Measurements from ENCODE around the gene PIK3CD. TPM values are rescaled to one million over a fixed set of nuclear protein-coding genes. Genes with fewer than 3 reads are reported as not detected.
"Not testable (repeated sequence)": the region's sequence is repeated elsewhere in the genome, so short reads cannot be mapped to it uniquely, and the experiment has no call there.

The PIK3CD gene
- total RNA-seq, 2 donors from 2014 or later = 1.6 to 5.4 TPM

DNA sequence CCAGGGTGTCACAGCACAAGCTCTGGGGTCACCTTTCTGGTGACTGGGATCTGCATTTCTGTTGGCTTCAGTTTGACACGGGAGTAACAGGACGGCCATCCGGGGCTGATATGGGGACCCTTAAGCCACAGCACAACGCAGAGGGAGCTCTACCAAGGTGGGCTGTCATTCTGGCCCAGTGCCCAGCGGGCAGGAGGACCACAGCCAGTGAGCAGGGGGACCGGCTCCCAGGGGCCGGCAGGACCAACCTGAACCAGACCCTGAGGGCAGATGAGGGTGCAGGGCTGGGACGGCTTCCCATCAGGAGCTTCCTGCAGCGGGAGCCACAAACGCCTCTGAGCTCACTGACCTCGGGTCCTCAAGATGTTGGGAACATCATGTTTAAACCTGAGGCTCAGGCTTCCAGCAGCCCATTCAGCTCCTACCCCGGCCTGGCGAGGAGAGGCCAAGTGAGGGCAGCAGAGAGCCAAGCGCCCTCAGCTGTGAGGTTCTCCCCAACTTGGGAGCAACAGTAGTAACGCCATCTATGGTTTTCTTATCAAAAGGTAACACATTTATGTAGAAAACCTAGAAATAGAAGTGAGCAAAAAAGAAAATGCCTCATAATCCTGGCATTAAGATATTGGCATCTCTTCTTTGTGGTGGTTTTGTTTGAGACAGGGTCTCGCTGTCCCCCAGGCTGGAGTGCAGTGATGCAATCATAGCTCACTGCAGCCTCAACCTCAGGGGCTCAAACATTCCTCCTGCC, 36.0 kb upstream of the PIK3CD start:
- DNase-seq (peak in 1 of 2 donors; percentile 51), ATAC-seq (peak; percentile 72)
- intact Hi-C loops (cut with DNase I, micrococcal nuclease) = no loop called here

DNA sequence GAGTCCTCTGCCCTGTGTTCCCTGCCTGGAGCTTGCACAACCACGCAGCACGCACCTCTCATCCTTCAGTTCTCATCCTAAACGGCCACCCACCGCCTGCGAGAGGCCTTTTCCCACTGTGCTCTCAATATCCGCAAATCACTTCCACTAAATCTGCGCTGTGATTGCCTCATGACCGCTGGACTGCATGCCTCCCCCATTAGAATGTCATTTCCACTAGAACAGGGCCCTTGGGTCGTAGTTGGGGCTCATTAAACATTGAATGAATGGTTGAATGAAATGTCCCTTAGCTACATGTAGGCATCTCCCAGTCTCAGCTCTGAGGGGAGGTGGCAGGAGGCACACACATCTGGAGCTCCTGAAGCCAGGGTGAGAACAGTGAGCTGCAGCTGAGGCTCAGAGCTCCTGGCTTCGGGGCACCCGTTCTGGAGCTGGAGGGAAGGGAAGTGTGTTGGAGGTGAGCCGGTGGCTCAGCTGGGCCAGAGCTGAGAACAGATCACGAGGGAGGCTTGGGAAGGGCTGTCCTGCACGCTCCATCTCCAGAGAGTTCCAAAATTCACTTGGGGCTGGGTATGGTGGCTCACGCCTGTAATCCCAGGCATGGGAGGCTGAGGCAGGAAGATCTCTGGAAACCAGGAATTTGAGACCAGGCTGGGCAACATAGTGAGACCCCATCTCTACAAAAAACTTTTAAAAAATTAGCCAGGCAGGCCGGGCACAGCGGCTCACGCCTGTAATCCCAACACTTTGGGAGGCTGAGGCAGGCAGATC, 32.4 kb upstream of the PIK3CD start:
- no peak for DNase-seq
- ATAC-seq = no peak
- intact Hi-C loops (cut with DNase I, micrococcal nuclease) = no loop called here

DNA sequence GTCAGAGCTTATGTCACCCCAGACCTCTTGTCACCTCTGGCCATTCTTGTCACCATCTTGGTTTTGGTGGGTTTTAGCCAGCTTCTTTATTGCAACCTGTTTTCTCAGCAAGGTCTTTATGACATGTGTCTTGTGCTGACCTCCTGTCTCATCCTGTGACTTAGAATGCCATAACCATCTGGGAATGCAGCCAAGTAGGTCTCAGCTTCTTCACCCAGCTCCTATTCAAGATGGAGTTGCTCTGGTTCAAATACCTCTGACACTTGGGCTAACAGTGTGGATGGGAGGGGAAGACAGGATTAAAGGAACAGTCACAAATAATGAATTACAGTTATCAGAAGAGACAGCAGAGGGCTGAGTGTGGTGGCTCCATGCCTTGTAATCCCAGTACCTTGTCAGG, 30.5 kb upstream of the PIK3CD start:
- intact Hi-C loops (cut with DNase I, micrococcal nuclease) = loop anchor here in 1 of 2 donors (10.0 kb wide), 1 partner anchor 244 kb away; no protein-coding TSS in a partner anchor
- ATAC-seq = no peak
- no peak for DNase-seq

DNA sequence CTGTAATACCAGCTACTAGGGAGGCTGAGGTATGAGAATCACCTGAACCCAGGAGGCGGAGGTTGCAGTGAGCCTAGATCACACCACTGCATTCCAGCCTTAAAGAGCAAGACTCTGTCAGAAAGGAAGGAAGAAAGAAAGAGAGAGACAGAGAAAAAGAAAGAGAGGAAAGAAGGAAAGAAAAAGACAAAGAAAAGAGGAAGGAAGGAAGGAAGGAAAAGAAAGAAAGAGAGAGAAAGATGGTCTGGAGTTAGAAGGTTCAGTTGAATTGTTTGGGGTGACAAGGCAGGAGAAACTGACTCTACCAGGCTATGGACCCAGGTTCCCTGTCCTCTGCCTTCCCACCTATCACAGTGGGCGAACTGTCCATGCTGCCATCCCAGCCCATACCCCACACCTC, 27.4 kb upstream of the PIK3CD start:
- intact Hi-C loops (cut with DNase I, micrococcal nuclease) = loop anchor here in 1 of 2 donors (10.0 kb wide), 1 partner anchor 241 kb away; no protein-coding TSS in a partner anchor
- DNase-seq (no peak), ATAC-seq (no peak)

DNA sequence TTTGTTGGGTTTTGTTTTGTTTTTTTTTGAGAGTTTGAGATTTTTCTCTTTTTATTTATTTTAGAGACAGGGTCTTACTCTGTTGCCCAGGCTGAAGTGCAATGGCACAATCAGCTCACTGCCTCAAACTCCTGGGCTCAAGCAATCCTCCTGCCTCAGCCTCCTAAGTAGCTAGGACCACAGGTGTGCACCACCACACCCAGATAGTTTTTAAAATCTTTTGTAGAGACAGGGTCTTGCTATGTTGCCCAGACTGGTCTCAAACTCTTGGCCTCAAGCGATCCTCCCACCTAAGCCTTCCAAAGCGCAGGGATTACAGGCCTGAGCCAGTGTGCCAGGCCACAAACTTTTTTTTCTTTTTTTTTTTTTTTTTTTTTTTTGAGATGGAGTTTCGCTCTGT, 26.5 kb upstream of the PIK3CD start:
- intact Hi-C loops (cut with DNase I, micrococcal nuclease) = loop anchor here in 1 of 2 donors (10.0 kb wide), 1 partner anchor 240 kb away; no protein-coding TSS in a partner anchor
- not testable (repeated sequence) for ATAC-seq, DNase-seq

DNA sequence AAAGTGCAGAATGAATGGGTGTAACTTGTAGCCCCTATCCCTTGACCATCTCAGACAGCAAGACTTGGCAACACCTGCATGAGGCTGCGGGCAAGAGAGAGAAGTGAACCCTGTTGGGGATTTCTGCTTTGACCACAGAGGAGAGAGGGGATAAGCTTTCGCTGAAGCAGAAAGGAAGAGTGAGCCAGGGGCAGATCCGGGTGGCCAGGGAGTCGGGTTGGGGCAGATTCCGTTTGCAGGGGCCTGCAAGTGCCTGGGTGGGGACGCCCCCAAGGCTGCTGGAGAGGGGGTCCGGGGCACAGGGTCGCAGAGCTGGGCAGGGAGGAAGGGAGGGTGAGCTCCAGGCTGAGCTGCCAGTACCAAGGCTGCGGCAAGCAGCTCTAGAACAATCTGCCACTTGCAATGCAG, 25.3 kb upstream of the PIK3CD start:
- DNase-seq (peak in 1 of 2 donors; percentile 19), ATAC-seq (no peak)
- intact Hi-C loops (cut with DNase I, micrococcal nuclease) = loop anchor here in 1 of 2 donors (10.0 kb wide), 1 partner anchor 239 kb away; no protein-coding TSS in a partner anchor

DNA sequence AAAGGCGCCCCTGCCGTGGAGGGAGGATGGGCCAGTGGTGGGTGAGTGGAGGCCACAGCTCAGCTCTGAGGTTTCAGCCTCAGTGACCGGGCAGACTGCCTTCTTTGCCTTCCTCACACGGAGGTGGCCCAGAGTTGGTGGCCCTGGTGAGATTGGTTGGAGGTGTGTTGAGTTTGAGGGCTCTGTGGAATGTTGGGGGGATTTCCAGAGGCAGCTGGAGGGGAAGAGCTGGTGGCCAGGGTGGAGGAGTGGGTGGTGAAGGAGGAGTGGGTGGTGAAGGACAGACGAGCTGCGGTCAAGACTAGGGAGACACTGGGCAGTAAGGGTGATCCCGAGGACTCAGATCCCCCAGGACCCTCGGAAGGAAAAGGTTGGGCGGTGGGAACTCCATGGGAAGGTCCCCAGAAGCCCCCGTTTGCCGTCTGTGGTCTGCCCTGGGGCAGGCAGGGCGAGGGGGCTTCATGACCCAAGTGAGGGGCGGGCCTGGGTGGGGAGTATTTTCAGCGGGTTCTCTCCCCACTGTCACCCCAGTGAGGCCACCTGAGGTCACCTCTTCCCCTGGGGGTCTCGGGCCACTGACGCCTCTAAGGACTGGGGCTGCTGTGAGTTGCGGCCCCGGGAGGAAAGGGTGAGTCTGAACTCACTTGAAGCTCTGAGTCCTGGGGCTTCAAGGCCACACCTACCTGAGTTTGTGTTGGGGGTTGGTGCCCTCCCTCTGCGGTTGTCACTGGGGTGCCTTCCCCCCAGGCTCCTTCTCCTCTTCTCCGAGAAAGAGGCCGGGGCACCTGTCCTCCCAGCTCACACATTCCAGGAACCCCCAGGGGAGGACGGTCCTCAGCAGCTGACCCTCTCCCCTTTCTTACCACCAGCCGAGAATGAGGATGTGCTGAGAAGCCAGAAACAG, 22.7 kb upstream of the PIK3CD start:
- ATAC-seq = no peak
- intact Hi-C loops (cut with DNase I, micrococcal nuclease) = loop anchor here in 1 of 2 donors (10.0 kb wide), 1 partner anchor 236 kb away; no protein-coding TSS in a partner anchor
- peak in 1 of 2 donors; percentile 37 for DNase-seq

DNA sequence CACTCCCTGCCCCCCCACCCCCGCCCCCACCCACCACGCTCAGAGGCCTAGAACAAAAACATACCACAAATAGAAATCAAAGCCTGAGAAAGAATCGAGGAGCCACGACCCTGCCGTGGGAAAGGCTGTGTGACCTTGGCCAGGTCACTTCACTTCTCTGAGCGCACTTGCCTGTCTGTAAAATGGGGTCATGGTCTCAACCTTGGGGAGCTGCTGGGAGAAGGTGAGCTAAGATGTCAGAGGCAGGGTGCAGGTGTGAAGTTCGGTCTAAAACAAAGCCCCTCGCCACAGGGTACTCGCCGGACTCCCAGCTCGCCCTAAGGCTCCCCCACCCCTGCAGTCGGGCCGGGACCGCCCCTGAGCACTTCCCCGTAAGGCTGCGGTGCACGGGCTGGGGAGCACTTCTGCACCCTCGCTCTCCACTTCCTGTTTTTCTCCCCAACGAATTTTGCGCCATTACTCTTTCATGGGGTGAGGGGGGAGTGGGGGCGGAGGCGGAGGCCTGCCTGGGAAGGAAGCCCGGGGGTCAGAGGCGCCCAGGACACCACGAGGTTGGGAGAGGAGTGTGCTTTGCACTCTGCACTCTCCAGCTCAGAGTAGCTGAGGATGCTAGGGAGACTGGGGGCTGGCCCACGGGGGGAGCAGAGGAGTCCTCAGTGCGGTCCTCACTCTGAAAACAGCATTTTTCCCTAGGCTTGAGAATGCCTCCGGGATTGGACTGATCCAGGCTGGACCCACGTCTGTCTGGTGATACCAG, 21.9 kb upstream of the PIK3CD start:
- ATAC-seq = peak; percentile 28
- peak; percentile 56 to 67 for DNase-seq

DNA sequence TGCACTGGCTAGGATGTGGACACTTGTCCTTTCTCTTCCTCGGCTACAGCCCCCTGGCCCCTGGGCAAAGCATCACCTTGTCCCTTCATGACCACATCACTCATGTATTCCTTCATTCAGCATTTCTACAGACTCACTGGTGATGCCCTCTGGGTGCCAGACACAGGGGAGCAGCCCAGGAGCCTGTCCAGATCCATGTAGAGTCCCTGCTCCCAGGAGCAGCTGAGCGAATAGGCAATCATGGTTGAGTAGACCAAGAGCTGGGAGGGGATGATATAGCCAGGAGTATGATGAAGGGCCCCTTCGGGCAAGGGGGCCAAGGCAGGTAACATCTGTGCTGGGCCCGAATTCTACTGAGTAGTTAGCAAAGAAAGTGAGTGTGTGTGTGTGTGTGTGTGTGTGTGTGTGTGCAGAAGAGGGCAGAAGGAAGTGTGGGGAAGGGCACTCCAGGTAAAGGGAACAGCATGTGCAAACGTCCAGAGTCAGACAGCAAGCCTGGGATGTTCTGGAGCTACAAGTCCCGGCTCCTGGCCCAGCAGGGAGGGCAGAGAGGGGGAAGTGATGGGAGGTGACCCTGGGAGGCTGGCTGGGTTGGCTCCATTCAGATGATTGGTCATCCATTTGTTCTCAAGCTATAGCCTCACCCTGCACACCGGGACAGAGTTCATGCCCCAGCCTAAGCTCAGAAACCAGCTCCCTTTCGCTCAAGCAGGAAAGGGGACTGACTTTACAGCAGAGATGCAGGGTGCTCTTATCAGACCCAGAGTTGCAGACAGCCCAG, 21.0 kb upstream of the PIK3CD start:
- intact Hi-C loops (cut with DNase I, micrococcal nuclease) = no loop called here
- no peak for DNase-seq
- ATAC-seq = peak; percentile 13

More for the DNA sequence above, 21.9 kb upstream of the PIK3CD start:
- intact Hi-C loops (cut with DNase I, micrococcal nuclease) = loop anchor here in 1 of 2 donors (10.0 kb wide), 1 partner anchor 235 kb away; no protein-coding TSS in a partner anchor

DNA sequence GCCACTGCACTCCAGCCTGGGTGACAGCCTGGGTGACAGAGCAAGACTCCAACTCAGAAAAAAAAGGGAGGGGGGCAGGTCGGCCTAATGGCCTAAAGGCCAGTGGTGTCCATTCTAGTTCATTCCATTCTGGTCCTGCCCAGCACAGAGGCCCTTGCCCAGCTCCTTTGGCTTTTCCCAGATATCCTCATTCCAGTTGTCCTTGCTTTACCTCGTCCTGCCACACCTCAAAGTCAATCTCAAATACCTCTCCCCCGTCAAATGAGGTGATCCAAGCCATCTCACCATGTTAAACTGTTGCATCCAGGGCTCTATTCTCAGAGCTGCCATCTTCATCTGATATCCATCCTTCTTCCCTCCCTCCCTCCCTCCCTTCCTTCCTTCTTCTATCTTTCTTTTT, 19.9 kb upstream of the PIK3CD start:
- intact Hi-C loops (cut with DNase I, micrococcal nuclease) = no loop called here
- ATAC-seq (no peak), DNase-seq (no peak)

DNA sequence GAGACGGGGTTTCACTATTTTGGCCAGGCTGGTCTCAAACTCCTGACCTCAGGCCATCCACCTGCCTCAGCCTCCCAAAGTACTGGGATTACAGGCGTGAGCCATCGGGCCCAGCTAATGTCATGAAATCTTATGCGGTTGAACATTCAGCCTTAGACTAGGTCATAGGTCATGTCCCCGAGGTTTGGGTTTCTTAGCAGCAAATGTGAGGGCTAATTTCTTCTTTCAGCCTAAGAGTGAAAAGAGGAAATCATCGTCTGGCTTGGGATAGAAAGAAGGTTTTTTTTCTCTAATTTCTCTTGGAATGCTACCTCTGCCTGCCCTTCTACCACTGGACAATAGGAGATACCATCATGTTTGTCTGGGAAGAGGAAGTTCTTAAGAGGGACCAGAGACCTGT, 18.0 kb upstream of the PIK3CD start:
- ATAC-seq (no peak), DNase-seq (no peak)
- intact Hi-C loops (cut with DNase I, micrococcal nuclease) = no loop called here

DNA sequence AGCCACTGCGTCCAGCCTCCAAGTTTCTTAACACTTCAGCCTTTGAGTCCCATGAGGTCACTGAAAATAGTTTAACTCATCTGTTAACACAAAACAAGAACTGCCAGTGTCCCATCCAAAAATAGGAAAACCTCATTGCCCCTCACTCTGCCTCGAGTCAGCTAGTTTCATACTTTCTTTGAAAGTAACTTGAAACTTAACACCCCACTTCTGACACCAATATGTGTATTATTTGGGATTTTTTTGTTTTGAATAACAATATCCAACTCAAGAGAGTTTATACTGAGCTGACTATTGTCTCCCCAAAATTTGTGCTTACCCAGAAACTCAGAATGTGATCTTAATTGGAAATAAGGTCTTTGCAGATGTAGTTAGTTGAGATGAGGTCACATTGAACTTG, 16.9 kb upstream of the PIK3CD start:
- ATAC-seq = no peak
- intact Hi-C loops (cut with DNase I, micrococcal nuclease) = no loop called here

DNA sequence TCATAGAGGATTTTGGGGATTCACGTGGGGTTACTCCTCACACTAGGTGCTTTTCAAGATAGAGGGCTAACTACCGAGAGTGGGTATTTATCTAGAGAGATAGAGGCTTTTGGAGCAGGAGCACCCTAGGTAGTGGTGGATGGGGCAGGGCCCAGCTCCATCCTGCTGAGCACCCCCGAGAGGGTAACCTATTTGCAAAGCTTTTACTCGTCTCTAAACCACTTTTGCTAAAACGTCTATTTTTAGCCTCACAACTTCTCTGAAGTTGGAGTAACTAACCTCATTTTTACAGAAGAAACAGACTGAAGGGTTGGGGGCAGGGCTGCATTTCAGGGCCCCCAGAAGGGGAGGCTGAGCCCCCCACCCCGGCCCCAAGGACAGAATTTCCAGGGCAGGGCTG, 12.3 kb upstream of the PIK3CD start:
- DNase-seq = no peak
- no peak for ATAC-seq
- intact Hi-C loops (cut with DNase I, micrococcal nuclease) = no loop called here

More for the DNA sequence above, 16.9 kb upstream of the PIK3CD start:
- no peak for DNase-seq

DNA sequence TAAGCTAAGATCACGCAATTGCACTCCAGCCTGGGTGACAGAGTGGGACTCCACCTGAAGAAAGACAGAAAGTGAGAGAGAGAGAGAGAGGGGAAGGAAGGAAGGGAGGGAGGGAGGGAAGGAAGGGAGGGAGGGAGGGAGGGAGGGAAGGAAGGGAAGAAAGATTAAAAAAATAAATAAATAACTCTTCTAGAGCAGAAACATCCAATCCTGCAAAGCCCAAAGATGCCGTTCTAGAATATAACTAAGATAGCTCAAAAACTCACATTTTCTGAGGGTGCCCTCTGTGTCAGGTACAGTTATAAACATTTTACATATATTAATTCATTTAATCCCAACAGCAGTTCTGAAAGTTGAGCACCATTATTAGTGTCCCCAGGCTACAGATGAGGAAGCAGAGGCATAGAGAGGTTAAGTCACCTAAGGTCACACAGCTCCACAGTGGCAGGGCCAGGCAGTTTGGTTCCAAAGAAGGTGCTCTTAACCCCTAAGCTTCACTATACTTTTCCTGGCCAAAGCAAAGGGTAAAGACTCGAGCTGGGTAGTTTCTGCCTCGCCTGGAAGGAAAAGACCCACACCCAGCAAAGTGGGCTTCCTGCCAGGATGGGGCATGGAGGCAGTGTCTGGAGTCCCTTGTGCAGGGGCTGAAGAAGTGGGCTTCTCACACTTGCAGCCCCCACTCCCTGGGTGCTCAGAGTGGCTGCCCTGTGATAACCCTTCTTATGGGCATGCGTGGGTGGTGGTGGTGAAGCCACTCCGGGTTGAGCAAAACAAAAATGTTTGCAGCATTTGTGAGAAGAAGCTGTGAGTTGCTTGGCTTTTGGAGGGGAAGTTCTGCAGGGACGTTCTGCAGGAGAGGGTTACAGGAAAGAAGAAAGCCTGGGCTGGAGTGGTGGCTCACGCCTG, 7.9 kb upstream of the PIK3CD start:
- ATAC-seq = no peak
- intact Hi-C loops (cut with DNase I, micrococcal nuclease) = no loop called here
- DNase-seq = no peak

DNA sequence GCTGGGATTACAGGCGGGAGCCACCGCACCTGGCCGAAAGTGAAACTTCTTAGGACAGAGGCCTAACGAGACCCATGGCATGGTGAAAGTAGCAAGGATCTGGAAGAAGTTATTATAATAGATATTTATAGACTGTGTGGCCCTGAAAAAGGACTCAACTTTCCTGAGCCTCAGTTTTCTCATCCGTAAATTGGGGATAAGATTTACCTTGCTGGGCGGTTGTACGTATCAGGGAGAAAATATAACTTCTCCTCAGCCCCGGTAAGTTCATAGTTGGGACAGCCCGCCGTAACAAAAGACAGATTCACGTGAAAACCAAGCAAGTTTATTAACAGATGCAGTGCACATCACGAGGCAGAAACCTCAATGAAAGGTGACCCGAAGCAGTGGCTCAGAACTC, 5.5 kb upstream of the PIK3CD start:
- intact Hi-C loops (cut with DNase I, micrococcal nuclease) = no loop called here
- ATAC-seq (no peak), DNase-seq (no peak)

DNA sequence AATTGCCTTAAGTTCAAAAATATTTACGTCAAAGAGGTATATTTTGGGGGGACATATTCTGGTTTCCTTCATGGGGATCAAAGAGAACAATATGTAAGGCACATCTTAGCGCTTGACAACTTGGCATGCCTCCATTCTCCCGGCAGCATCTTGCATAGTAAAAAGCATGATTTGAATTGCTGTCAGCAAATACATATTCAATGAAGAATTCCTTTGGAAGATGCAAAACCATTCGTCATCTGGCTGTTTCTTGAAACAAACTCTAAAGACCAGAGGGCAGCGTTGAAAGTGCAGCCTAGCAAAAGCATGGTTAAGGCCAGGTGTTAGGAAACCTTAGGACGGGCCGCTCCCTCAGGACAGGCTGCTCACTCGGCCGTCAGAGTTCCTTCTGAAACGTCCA, 3.4 kb upstream of the PIK3CD start:
- ATAC-seq = no peak
- no peak for DNase-seq
- intact Hi-C loops (cut with DNase I, micrococcal nuclease) = no loop called here
